Measurements from ENCODE around the gene TM9SF4.
"Not testable (repeated sequence)": the region's sequence is repeated elsewhere in the genome, so short reads cannot be mapped to it uniquely, and the experiment has no call there.

Gene TM9SF4

GRCh38 chr20:32191873-32192272 is 82.4 kb downstream of the TM9SF4 start:
- DNase-seq, result no peak

DNA sequence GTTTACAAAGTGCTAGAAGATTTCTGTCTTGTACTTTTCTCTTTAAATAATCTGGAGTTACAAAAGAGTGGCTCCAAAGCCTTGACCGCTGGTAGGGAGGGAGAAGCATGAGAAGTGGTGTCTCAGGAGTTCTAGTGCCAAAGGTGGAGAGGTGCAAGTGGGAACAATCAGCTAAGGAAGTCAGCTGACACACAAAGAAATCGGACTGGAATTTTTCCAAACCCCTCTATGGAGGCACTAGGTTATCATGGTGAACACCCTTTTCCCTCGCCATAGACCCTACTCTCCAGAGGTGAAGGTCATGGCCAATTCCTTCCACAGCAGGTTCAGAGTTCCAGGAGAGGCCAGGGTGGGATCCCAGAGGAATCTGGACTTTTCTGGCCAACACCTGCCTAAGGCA is 83.2 kb downstream of the TM9SF4 start:
- DNase-seq, result no peak

DNA sequence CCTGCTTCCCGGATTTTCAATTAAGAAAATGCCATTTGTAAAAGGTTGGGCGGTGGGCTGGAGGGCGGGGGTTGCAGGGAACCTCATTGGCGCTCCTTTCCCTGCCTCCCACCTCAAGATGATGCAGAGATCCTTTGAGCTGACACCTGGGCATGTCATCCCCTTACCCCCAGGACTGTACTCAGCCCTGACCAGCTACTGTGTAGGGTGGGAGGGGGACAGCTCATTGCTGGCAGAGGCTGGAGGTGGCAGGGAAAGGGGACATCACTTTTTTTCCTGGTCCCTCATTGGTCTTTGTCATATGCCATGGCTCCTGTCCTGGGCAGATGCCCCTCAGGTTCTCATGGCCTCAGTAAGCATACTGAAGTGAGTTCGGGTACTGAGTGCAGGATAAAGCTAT is 83.8 kb downstream of the TM9SF4 start:
- DNase-seq, result not testable (repeated sequence)

GRCh38 chr20:32193996-32194395 is 84.5 kb downstream of the TM9SF4 start:
- DNase-seq, result no peak

DNA sequence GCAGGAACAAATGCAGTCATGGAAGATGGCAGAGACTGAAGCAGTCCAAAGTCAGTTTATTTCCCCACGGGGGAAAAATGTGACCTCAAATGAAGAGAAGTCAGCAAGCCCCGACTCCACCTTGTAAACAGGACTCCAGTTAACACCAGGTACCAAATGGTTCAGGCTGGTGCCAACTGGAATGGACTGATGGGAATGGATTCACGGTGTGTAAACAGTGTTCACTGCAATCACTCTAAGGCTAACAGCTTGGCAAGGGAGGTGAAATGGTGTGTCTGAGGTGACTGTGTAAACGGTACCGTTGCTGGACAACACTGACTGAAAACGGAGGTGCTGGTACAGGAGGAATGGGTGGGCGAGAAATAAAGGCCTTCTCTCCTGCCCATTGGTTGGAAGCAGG is 86.1 kb downstream of the TM9SF4 start:
- DNase-seq, result no peak

DNA sequence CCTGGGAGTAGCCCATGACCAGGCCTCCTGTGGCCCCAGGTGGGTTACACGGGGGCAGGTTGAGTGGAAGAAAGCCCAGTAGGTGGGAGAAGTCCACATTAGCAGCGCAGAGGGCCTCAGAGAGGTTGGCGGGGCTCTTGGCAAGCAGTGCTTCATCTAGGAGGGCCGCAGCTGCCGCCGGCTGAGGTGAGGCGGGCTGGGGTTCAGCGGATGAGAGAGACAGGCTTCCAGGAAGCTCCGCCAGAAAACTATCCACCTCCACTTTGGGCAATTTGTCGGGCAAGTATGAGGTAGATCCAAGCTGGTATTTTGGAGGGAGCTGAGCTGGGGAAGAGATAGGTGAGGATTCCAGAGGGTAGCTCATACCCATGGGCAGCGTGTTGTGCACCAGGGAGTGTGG is 87.1 kb downstream of the TM9SF4 start:
- DNase-seq, result not testable (repeated sequence)

DNA sequence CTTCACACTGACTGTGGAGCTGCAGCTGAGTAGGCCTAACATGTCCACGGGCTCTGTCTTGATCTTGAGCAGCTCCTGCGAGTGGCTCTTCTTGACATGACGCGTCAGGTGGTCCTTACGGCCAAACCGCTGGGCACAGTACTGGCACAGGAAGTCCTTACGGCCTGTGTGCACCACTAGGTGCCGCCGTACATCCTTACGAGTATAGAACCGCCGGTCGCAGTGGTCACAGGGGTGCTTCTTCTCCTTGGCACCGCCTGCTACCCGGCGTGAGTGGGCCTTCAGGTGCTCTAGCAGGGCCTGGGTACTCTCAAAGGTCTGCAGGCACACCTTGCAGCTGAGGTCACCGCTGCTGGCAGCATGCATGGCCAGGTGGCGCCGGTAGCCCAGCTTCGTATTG is 87.6 kb downstream of the TM9SF4 start:
- not testable (repeated sequence) for DNase-seq

- DNase-seq, result no peak
Observed at GRCh38 chr20:32199006-32199405, 89.5 kb downstream of the TM9SF4 start.

DNA sequence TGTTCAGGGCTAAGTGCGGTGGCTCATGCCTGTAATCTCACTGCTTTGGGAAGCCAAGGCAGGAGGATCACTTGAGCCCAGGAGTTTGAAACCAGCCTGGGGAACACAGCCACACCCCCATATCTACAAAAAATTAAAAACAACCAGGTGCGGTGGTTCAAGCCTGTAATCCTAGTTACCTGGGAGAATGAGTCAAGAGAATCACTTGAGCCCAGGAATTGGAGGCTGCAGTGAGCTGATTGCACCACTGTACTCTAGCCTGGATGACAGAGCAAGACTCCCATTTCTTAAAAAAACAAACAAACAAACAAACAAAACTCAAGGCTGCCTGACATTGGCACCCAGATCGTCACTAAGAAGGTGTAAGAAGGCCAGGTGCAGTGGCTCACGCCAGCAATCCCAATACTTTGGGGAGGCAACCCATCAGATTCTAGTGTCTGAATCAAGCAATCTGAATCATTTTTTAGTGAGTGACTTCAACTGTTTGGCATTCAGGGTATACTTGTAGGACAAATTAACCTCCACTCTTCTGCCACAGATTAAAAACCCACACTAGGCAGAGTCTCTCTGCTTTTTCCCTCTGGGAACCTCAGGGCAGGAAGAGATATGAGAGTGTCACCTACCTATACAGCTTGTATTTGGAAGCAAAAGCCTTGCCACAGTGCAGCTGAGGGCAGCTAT is 91.9 kb downstream of the TM9SF4 start:
- no peak for DNase-seq

GRCh38 chr20:32201977-32202363 is 92.5 kb downstream of the TM9SF4 start:
- no peak for DNase-seq

- peak in 1 of 2 experiments; percentile 21 for DNase-seq
Observed at GRCh38 chr20:32203356-32204204, 94.1 kb downstream of the TM9SF4 start.

GRCh38 chr20:32204205-32205109 is 94.9 kb downstream of the TM9SF4 start:
- DNase-seq, result peak; percentile 58 to 76

DNA sequence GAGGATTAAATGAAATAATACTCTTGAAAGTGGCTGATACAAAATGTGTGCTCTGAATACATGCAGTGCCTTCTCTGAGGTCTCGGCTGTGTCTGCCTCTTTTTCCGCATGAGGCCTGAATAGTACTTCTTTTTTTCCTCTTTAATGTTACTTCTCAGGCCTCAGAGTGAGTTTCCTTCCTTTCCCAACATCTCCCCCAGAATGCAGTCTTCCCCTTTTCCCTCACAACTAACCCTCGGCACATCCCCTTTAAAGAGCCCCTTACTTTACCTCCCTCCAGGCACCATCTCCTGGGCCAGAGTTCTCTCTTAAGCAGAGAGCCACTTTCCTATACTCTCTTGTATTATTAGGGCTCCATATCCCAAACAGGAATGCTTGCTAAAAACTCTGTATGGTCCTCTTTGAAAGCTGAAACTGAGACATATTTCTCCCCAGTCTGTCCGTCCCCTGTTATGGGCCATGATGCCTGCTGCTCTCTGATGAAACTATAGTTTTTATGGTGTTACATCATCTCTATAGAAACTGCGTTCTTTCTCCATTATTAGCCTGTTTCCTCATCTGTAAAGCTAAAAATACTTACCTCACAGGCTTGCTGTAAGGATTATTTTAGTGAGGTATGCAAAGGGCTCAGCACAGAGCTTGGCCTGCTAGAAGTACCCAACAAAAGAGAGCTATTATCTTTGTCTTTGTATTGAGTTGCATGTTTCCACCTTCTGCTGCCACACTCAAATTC is 95.8 kb downstream of the TM9SF4 start:
- no peak for DNase-seq

GRCh38 chr20:32205843-32206759 is 96.6 kb downstream of the TM9SF4 start:
- DNase-seq, result peak in 1 of 2 experiments; percentile 25

GRCh38 chr20:32206760-32207625 is 97.5 kb downstream of the TM9SF4 start:
- DNase-seq, result no peak

GRCh38 chr20:32207626-32208498 is 98.3 kb downstream of the TM9SF4 start, which contains the start of the genes PLAGL2 and POFUT1:
TSS of gene PLAGL2 (minus strand) at chr20:32207743. CDS start at chr20:32202178, 5,565 bp downstream.
TSS of gene POFUT1 (plus strand) at chr20:32207880. CDS start at chr20:32207942, 62 bp downstream.
- DNase-seq, result peak; percentile 87 to 92

DNA sequence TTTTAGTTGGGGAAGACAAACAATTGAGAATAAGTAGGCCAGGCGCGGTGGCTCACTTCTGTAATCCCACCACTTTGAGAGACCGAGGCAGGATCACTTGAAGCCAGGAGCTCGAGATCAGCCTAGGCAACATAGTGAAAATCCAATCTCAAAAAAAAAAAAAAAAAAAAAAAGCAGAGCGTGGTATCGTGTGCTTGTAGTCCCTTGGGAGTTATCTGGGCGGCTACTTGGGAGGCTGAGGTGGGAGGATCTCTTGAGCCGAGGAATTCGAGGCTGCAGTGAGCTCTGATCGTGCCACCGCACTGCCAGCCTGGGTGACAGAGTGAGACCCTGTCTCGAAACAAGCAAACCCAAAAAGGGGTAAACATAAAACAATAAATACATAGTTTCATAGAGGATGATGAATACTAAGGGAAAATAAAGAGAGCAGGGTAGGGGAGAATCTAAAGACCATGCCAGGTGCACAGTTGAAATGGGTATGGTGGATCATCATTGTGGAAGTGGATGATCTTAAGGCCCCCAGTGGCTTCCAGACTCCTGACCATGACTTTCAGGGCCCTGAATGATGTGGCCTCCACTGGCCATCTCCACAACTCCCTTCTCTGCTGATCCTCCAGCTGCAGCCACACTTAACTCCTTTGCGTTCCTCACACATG is 99.1 kb downstream of the TM9SF4 start:
- no peak for DNase-seq

DNA sequence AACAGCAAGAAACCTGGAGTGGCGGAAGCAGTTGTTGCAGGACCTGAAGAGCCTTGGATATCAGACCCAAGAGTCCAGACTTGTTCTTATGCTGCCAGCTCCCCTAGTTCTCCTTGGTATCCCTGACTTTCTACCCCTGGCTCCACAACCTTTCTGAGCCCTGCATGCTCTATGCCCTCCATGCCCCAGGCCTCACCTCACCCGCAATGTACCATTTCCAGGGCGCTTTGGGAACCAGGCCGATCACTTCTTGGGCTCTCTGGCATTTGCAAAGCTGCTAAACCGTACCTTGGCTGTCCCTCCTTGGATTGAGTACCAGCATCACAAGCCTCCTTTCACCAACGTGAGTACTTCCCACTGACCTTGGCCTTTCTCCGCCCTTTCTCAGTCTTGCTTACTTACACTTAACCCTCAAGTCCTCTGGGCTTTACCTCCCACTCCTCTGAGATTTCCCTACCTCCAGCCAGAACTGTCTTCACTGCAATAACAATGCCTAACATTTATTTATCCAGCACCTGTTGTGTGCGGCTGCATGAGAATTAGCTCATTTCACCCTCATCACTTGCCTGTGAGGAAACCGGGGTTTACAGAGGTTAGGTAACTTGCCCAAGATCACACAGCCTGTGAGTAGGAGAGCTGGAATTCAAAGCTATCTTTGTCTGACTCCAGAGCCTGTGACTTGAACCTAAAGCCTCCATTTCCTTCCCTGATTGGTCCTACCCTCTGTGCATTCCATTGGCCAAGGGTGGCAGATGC is 100.5 kb downstream of the TM9SF4 start:
- no peak for DNase-seq

Data from stimulated activated CD4-positive, alpha-beta T cell treated with anti-CD3 and anti-CD28 coated beads, Interleukin-4, amount 100 ng/mL, for 4 hours (primary cell).